Measurements from ENCODE around the gene DDX39B. TPM values are rescaled to one million over a fixed set of nuclear protein-coding genes. Genes with fewer than 3 reads are reported as not detected.
A peak's percentile ranks its signal among the peaks of the same experiment; 100 is the strongest.

Gene DDX39B
- total and polyA plus RNA-seq, 9 of the 15 experiments (the other 6 are each of a cell fraction or from before 2014, with no cell fraction given) = 479 to 869 (median 592) TPM

- TF ChIP-seq HMBOX1 (IDR thresholded peaks at IDR 0.05) (no peak), HDAC1 (IDR thresholded peaks at IDR 0.05) (peak in 1 of 2 experiments; percentile 80; a peak in 2 of 4 replicates), ATF3 (IDR thresholded peaks at IDR 0.05) (no peak), ATF3 (CRISPR knock-in tag; conservative IDR thresholded peaks at IDR 0.05) (no peak), CAMTA2 (CRISPR knock-in tag; conservative IDR thresholded peaks at IDR 0.05) (no peak), POLR2A (conservative IDR thresholded peaks at IDR 0.05) (no peak), MECOM (CRISPR knock-in tag; IDR thresholded peaks at IDR 0.05) (no peak), HDAC2 (IDR thresholded peaks at IDR 0.05) (peak; percentile 49; the same call in 1 of the 2 replicates), STAT5A (IDR thresholded peaks at IDR 0.05; ENCODE audit: borderline replicate concordance, low read length) (no peak), ZNF23 (CRISPR knock-in tag; IDR thresholded peaks at IDR 0.05) (no peak), SMARCE1 (IDR thresholded peaks at IDR 0.05) (peak; percentile 73), TAF9B (IDR thresholded peaks at IDR 0.05; ENCODE audit: partially characterized antibody) (peak; percentile 49), ZBTB33 (CRISPR knock-in tag; IDR thresholded peaks at IDR 0.05) (no peak), ZNF24 (IDR thresholded peaks at IDR 0.05) (no peak), TAL1 (IDR thresholded peaks at IDR 0.05) (peak; percentile 69), BRD4 (IDR thresholded peaks at IDR 0.05) (no peak), ZNF431 (CRISPR knock-in tag; IDR thresholded peaks at IDR 0.05) (no peak), ZNF444 (CRISPR knock-in tag; IDR thresholded peaks at IDR 0.05) (0 out of 2 replicates have a peak, but pooled peaks have one; percentile 10), ZNF133 (CRISPR knock-in tag; IDR thresholded peaks at IDR 0.05) (no peak), ERF (CRISPR knock-in tag; IDR thresholded peaks at IDR 0.05) (no peak), MCM3 (IDR thresholded peaks at IDR 0.05) (no peak), EP300 (IDR thresholded peaks at IDR 0.05; ENCODE audit: low read length) (peak; percentile 69)
Observed at GRCh38 chr6:31490115-31490873, 51.5 kb downstream of the DDX39B start (continued).
